C4-2B (cell line): ENCODE results near the gene ATP5F1D.

Experiments used
- H3K27ac ChIP-seq: fragments of 450-650 bp; 2 replicates; pipeline ENCODE4 v1.5.1; 2017
- ZFX ChIP-seq: fragments of 450-650 bp; IDR thresholded peaks from 2 replicates; pipeline ENCODE4 v1.6.1; 2017
- TF ChIP-seq, protein P1 (sequence below): fragments of 450-650 bp; conservative IDR thresholded peaks from 2 replicates; pipeline ENCODE4 v1.5.1; 2017; ENCODE audit warnings: mild to moderate bottlenecking

Gene ATP5F1D

DNA sequence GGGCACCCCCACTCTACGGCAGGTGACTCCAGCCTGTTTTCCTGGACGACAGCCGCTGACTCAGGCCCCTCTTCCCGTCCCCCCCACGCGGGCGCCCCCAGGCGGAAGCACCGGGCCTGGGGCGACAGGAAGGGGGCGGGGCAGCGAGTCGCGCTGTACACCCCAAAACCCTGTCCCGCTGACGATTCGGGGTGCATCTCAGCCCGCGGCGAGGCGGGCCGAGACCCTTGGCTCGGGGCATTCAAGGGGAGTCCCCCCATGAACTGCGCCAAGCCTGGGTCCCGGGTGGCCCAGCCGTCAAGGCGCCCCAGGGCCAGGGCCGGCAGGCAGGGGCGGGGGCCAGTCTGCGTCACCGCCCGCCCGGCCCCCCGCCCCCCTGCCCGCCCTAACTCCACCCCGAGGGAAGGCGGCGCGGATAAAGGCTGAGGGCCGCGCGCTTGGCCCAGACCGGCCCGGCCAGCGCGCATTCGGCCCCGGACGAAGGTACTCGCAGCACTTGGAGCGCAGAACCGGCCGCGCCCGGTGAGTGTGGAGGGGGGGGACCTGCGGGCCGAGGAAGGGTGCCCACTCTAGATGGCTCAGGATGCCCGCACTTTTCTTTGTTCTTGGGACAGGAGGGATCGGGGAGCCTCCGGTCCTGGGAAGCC lies 6.7 kb downstream of the ATP5F1D start, which contains the start of gene MIDN:
TSS of gene MIDN (plus strand) at position 445 of the 647 bp plus-strand sequence. CDS start 1,714 bp downstream, outside the sequence.
- TF ChIP-seq, protein P1, sequence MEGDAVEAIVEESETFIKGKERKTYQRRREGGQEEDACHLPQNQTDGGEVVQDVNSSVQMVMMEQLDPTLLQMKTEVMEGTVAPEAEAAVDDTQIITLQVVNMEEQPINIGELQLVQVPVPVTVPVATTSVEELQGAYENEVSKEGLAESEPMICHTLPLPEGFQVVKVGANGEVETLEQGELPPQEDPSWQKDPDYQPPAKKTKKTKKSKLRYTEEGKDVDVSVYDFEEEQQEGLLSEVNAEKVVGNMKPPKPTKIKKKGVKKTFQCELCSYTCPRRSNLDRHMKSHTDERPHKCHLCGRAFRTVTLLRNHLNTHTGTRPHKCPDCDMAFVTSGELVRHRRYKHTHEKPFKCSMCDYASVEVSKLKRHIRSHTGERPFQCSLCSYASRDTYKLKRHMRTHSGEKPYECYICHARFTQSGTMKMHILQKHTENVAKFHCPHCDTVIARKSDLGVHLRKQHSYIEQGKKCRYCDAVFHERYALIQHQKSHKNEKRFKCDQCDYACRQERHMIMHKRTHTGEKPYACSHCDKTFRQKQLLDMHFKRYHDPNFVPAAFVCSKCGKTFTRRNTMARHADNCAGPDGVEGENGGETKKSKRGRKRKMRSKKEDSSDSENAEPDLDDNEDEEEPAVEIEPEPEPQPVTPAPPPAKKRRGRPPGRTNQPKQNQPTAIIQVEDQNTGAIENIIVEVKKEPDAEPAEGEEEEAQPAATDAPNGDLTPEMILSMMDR: no peak
- peak; percentile 33; the same call in 1 of the 2 replicates for TF ChIP-seq ZFX
- peak within 1 kb of the TSS; percentile 96 for H3K27ac ChIP-seq

DNA sequence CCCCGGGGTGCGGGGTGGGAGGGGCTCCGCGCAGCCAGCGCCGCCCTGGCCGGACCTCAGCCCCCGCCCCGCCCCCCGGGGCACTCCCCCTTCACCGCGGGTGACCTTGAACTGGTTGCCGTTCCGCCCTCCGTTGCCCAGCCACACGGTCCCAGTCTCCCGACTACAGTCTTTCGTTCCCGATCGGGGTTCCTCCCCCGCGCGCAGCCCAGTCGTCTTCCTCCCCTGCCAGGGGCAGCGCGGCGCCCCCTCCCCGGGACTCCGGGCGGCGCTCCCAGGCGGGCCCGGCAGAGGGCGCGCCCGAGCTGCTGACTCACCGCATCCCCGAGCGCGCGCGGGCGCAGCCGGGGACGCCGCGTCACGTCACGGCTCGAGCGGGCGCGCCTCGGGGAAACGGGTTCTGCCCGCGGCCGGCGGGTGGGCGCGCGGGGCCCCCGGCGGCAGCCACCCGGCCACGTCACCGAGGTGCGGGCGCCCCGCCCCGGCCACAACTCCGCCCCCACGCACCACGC lies 7.3 kb downstream of the ATP5F1D start:
- TF ChIP-seq, protein P1: peak; percentile 96
- TF ChIP-seq ZFX: no peak
- peak overlapping the region; percentile 96 for H3K27ac ChIP-seq

- peak overlapping the region; percentile 96 for H3K27ac ChIP-seq
- TF ChIP-seq, protein P1: no peak
- TF ChIP-seq ZFX: no peak
Observed at GRCh38 chr19:1249298-1249989, 7.9 kb downstream of the ATP5F1D start.

DNA sequence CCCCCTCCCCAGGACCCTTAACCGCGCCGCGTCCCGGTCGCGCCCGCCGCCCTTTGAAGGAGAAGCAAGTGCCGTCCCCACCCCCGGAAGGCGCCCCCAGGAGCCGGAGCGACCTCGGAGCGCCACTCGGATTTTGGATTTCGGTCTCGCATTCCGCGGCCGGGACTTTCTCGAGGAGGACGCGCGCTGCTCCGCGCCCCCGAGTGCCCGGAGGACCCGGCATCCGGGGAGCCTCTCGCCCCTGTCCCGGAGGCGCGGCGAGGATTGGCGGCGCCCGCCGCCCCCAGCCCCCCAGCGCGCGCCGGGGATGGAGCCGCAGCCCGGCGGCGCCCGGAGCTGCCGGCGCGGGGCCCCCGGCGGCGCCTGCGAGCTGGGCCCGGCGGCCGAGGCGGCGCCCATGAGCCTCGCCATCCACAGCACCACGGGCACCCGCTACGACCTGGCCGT lies 8.5 kb downstream of the ATP5F1D start:
- TF ChIP-seq, protein P1: no peak
- no peak for TF ChIP-seq ZFX
- H3K27ac ChIP-seq: peak overlapping the region; percentile 96

GRCh38 chr19:1250437-1251260 lies 9.1 kb downstream of the ATP5F1D start:
- H3K27ac ChIP-seq: peak overlapping the region; percentile 96
- TF ChIP-seq, protein P1: no peak
- no peak for TF ChIP-seq ZFX

DNA sequence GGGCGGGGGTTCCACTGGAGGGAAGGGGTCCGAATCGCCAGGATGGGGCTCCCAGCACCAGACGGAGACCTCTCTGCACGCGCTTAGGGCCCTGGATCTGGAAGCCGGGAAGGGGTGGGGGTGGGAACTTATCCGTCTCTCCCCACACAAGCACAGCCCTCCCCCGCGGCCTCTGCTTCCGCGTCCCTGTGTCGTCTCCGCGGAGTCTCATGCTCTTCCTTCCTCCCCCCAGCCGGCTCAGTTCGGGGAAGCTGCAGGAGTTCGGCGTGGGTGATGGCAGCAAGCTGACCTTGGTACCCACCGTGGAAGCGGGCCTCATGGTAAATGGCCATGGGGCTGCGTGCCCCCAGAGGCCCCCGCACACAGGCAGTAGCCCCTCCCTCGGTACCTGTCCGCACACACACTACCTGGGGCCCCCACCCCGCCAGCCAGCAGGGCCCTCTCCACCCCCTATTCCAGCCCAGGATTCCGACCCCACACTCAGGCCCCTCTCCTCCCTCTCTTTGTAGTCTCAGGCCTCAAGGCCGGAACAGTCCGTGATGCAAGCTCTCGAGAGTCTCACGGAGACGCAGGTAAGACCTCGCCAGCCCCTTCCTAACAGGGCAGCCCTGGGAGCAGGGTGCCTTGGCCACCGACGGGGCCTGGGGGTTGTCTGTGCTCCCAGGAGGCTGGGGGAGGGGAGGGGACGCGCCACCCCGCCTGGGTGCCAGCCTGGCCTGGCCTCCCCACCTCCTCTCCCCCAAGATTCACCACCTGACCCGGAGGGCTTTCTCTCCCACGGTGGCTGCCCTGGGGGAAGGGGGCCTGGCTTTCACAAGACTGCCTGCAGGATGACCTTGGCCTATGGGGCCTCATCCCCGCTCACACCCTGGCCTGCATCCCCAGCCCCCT lies 10.0 kb downstream of the ATP5F1D start:
- H3K27ac ChIP-seq: peak overlapping the region; percentile 96
- TF ChIP-seq, protein P1: no peak
- TF ChIP-seq ZFX: peak; percentile 46
